Dermis microvascular lymphatic vessel endothelial cell (primary cell): ENCODE measurements around the gene CENPS. TPM values are rescaled to one million over a fixed set of nuclear protein-coding genes. Genes with fewer than 3 reads are reported as not detected.
A peak's percentile ranks its signal among the peaks of the same experiment; 100 is the strongest.
"Not testable (repeated sequence)": the region's sequence is repeated elsewhere in the genome, so short reads cannot be mapped to it uniquely, and the experiment has no call there.

Experiments used
- DNase-seq, 2 donors: peaks; one replicate each; pipeline versions ENCODE4 v3.0.0 to v3.0.0-alpha.2; 2010; ENCODE audit warnings: low read depth in 2 of 2
- total RNA-seq: library from RNA; depleted of rRNA; stranded (reverse); fragments of >200 nt; gene quantifications from 2 replicates; pipeline ENCODE4 v1.2.1, GENCODE V29; 2014

Gene CENPS
- 6.3 and 7.7 TPM in 2 replicates for total RNA-seq

- DNase-seq, result peak; percentile 67 to 83
These were observed at the start of gene CENPS for GRCh38 chr1:10430216-10431069. Gene CENPS (plus strand): TSS chr1:10430433. CDS start chr1:10430518, 85 bp downstream.

- DNase-seq, result peak in 1 of 2 donors; percentile 47
These were observed 49.5 kb upstream of the CENPS start for GRCh38 chr1:10380594-10381275.

- no peak for DNase-seq
These were observed 46.6 kb upstream of the CENPS start for GRCh38 chr1:10383630-10384029.

- no peak for DNase-seq
These were observed 46.0 kb upstream of the CENPS start for GRCh38 chr1:10384219-10384618.

GRCh38 chr1:10386761-10387676 lies 43.2 kb upstream of the CENPS start:
- no peak for DNase-seq

- DNase-seq, result peak in 1 of 2 donors; percentile 36
These were observed 42.4 kb upstream of the CENPS start for GRCh38 chr1:10387677-10388386.

GRCh38 chr1:10388387-10388715 lies 41.9 kb upstream of the CENPS start:
- DNase-seq, result no peak

GRCh38 chr1:10389271-10389973 lies 40.8 kb upstream of the CENPS start:
- DNase-seq, result no peak

GRCh38 chr1:10396870-10397269 lies 33.4 kb upstream of the CENPS start:
- DNase-seq, result no peak

GRCh38 chr1:10398278-10398733 lies 31.9 kb upstream of the CENPS start:
- no peak for DNase-seq

- peak; percentile 92 to 98 for DNase-seq
These were observed 31.3 kb upstream of the CENPS start, which contains the start of gene PGD for GRCh38 chr1:10398734-10399443. Gene PGD (plus strand): TSS chr1:10399064. CDS start chr1:10399118, 54 bp downstream.

GRCh38 chr1:10399444-10399941 lies 30.7 kb upstream of the CENPS start:
- DNase-seq, result peak in 1 of 2 donors; percentile 57

- DNase-seq, result no peak
These were observed 30.2 kb upstream of the CENPS start for GRCh38 chr1:10400013-10400412.

GRCh38 chr1:10401281-10401680 lies 29.0 kb upstream of the CENPS start:
- no peak for DNase-seq

GRCh38 chr1:10402729-10403274 lies 27.4 kb upstream of the CENPS start:
- DNase-seq, result no peak

GRCh38 chr1:10407201-10407600 lies 23.0 kb upstream of the CENPS start:
- DNase-seq, result no peak

- peak in 1 of 2 donors; percentile 79 for DNase-seq
These were observed 14.9 kb upstream of the CENPS start for GRCh38 chr1:10415211-10415930.

- not testable (repeated sequence) for DNase-seq
These were observed 14.3 kb upstream of the CENPS start for GRCh38 chr1:10415967-10416366.
